ENCODE measurements around the gene RMDN2. TPM values are rescaled to one million over a fixed set of nuclear protein-coding genes. Genes with fewer than 3 reads are reported as not detected.
"Not testable (repeated sequence)": the region's sequence is repeated elsewhere in the genome, so short reads cannot be mapped to it uniquely, and the experiment has no call there.

Gene RMDN2
- total RNA-seq, 2 donors from 2014 or later = 3.7 to 7.4 TPM

DNA sequence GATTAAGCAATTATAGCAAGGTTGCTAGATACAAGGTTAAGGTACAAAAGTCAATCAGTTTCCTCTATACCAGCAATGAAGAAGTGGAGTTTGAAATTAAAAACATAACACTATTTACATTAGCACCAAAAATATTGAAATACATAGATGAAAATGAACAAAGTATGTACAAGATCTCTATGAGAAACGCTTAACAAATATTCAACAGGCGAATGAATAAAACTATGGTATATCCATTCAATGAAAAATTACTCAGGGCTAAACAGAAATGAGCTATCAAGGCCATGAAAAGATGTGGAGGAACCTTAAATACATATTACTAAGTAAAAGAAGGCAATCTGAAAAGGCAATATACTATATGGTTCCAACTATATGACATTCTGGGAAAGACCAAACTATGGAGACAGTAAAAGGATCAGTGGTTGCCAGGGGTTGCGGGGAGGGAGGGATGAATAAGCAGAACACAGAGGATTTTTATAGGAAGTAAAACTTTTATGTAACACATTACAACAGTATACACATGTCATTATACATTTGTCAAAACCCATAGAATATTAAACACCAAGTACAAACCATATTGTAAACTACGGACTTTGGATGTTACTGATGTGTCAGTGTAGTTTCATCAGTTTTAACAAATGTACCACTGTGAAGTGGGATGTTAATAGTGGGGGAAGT lies 62.1 kb downstream of the RMDN2 start:
- ATAC-seq (ENCODE audit: insufficient number of reproducible peaks, low FRiP score, low read depth) = no peak
- Histone ChIP-seq H3K36me3 (no peaks in the 10 kb centered on the region), H3K27ac (no peak overlapping the region), H3K4me3 (no peak overlapping the region), H3K27me3 (replicated peaks; ENCODE audit: insufficient read depth) (no peaks in the 10 kb centered on the region), H3K9me3 (no peaks in the 10 kb centered on the region), H3K4me1 (ENCODE audit: control insufficient read depth in 1 of 2, low read depth in 2 of 2) (no peaks in the 10 kb centered on the region)
- DNase-seq (ENCODE audit: low spot score) = no peak
- TF ChIP-seq, protein P1, sequence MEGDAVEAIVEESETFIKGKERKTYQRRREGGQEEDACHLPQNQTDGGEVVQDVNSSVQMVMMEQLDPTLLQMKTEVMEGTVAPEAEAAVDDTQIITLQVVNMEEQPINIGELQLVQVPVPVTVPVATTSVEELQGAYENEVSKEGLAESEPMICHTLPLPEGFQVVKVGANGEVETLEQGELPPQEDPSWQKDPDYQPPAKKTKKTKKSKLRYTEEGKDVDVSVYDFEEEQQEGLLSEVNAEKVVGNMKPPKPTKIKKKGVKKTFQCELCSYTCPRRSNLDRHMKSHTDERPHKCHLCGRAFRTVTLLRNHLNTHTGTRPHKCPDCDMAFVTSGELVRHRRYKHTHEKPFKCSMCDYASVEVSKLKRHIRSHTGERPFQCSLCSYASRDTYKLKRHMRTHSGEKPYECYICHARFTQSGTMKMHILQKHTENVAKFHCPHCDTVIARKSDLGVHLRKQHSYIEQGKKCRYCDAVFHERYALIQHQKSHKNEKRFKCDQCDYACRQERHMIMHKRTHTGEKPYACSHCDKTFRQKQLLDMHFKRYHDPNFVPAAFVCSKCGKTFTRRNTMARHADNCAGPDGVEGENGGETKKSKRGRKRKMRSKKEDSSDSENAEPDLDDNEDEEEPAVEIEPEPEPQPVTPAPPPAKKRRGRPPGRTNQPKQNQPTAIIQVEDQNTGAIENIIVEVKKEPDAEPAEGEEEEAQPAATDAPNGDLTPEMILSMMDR (IDR thresholded peaks at IDR 0.05) = no peak

DNA sequence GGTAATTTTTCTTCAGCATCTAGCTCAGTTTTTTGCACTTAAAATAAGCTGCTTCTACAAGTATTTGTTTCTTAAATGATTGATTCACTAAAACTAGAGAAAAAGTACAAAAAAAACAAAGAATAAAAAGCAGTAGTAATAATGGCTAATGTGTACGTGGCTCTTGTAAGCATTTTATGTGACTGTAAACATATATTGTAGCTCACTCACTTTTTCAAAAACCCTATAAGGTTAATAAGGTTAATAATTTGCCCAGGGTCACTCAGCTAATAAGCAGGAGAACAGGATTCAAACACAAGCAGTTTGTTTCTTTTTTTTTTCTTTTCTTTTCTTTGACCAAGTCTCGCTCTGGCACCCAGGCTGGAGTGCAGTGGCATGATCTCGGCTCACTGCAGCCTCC lies 67.5 kb downstream of the RMDN2 start:
- DNase-seq (ENCODE audit: low spot score) (no peak), ATAC-seq (ENCODE audit: insufficient number of reproducible peaks, low FRiP score, low read depth) (no peak)
- TF ChIP-seq, protein P1 (IDR thresholded peaks at IDR 0.05) = no peak
- Histone ChIP-seq H3K27me3 (replicated peaks; ENCODE audit: insufficient read depth) (no peaks in the 10 kb centered on the region), H3K27ac (no peak overlapping the region), H3K4me3 (no peak overlapping the region), H3K9me3 (no peaks in the 10 kb centered on the region), H3K36me3 (no peaks in the 10 kb centered on the region), H3K4me1 (ENCODE audit: control insufficient read depth in 1 of 2, low read depth in 2 of 2) (no peaks in the 10 kb centered on the region)

DNA sequence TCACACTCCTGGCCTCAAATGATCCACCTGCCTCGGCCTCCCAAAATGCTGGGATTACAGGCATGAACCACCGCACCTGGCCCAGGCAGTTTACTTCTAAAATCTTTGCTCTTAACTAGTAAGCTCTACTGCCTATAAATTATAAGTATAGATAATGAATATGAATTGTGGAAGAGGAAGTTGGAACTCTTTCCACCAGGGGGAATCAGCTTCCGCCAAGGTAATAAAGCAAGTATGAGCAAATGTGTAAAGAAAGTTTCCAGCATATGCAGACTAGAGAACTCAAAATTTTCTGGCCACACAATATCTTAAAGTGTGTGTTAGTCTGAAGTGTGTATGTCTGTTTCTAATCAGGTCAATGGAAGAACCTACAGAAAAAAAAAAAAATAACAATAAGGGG lies 68.1 kb downstream of the RMDN2 start:
- H3K36me3 ChIP-seq = no peaks in the 10 kb centered on the region
- H3K9me3 ChIP-seq = no peaks in the 10 kb centered on the region
- TF ChIP-seq, protein P1 (IDR thresholded peaks at IDR 0.05) = no peak
- ATAC-seq (ENCODE audit: insufficient number of reproducible peaks, low FRiP score, low read depth) (no peak), DNase-seq (ENCODE audit: low spot score) (no peak)
- H3K4me1 ChIP-seq (ENCODE audit: control insufficient read depth in 1 of 2, low read depth in 2 of 2) = no peaks in the 10 kb centered on the region
- H3K4me3 ChIP-seq = no peak overlapping the region
- H3K27ac ChIP-seq = no peak overlapping the region
- H3K27me3 ChIP-seq (replicated peaks; ENCODE audit: insufficient read depth) = no peaks in the 10 kb centered on the region

DNA sequence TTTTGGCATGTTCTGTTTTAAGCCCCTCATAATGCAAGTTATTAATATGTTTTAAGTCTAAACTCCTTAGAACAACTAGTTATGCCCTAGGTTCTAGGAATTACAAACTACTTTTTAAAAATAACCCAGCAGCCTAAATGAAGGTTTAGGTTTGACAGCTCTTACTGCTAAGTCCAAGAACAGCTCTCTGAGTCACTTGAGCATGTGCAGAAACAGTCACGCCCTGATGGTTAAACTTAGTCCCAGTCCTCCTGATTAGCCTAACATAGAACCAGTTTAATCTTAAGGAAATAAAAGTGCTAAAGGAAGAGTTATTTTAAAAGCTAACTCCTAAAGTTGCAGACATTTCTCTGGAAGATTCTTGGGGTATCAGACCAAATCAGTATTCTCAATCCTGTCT lies 72.5 kb downstream of the RMDN2 start:
- no peak for ATAC-seq (ENCODE audit: insufficient number of reproducible peaks, low FRiP score, low read depth)

DNA sequence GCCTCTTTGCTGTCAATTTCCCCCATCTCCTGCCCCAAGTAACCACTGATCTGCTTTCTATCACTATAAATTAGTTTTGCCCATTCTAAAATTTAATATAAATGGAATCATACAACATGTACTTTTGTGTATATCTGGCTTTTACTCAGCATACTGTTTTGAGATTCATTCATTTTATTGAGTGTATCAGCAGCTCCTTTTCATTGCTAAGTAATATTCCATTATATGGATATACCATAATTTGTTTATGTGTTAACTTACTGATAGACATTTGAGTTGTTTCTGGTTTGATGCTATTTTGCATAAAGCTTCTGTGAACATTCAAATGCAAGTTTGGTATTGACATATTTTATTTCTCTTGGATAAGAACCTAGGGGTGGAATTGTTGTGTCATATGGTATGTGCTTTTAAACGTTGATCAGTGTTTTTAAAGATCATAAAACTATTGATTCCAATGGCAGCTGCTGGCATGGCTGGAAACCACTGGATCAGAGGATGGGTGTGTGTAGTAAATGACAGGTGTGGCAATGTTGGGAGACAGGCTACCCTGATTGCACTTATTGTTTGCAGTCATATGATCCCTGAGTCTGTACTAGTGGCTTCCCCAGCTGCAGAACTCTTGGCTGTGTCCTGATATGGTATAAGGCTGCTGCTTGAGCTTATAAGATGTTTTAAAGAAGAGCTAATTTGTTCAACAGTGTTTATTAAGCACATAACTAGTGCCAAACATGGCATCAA lies 75.6 kb downstream of the RMDN2 start:
- Histone ChIP-seq H3K27ac (no peak overlapping the region), H3K36me3 (no peaks in the 10 kb centered on the region), H3K9me3 (no peaks in the 10 kb centered on the region), H3K27me3 (replicated peaks; ENCODE audit: insufficient read depth) (no peaks in the 10 kb centered on the region), H3K4me3 (no peak overlapping the region), H3K4me1 (ENCODE audit: control insufficient read depth in 1 of 2, low read depth in 2 of 2) (no peaks in the 10 kb centered on the region)
- TF ChIP-seq, protein P1 (IDR thresholded peaks at IDR 0.05) = no peak
- DNase-seq (ENCODE audit: low spot score) (no peak), ATAC-seq (ENCODE audit: insufficient number of reproducible peaks, low FRiP score, low read depth) (no peak)

More for the DNA sequence above, 72.5 kb downstream of the RMDN2 start:
- Histone ChIP-seq H3K4me3 (no peak overlapping the region), H3K4me1 (ENCODE audit: control insufficient read depth in 1 of 2, low read depth in 2 of 2) (no peaks in the 10 kb centered on the region), H3K9me3 (no peaks in the 10 kb centered on the region), H3K27ac (no peak overlapping the region), H3K27me3 (replicated peaks; ENCODE audit: insufficient read depth) (no peaks in the 10 kb centered on the region), H3K36me3 (no peaks in the 10 kb centered on the region)
- DNase-seq (ENCODE audit: low spot score) = no peak
- TF ChIP-seq, protein P1 (IDR thresholded peaks at IDR 0.05) = no peak

DNA sequence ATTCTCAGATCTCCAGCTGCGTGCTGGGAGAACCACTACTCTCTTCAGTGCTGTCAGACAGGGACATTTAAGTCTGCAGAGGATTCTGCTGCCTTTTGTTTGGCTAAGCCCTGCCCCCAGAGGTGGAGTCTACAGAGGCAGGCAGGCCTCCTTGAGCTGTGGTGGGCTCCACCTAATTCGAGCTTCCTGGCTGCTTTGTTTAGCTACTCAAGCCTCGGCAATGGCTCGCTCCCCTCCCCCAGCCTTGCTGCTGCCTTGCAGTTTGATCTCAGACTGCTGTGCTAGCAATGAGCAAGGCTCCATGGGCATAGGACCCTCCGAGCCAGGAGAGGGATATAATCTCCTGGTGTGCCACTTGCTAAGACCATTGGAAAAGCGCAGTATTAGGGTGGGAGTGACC lies 85.1 kb downstream of the RMDN2 start:
- H3K36me3 ChIP-seq; H3K9me3 ChIP-seq; H3K27ac ChIP-seq; H3K4me1 ChIP-seq (ENCODE audit: control insufficient read depth in 1 of 2, low read depth in 2 of 2); DNase-seq (ENCODE audit: low spot score); H3K4me3 ChIP-seq; H3K27me3 ChIP-seq (replicated peaks; ENCODE audit: insufficient read depth); ATAC-seq (ENCODE audit: insufficient number of reproducible peaks, low FRiP score, low read depth): not testable (repeated sequence)

Data from thoracic aorta (tissue), 2 donors.